Upper lobe of right lung (tissue), 1 donor: Measurements from ENCODE around the gene CDHR1. TPM values are rescaled to one million over a fixed set of nuclear protein-coding genes. Genes with fewer than 3 reads are reported as not detected.
A peak's percentile ranks its signal among the peaks of the same experiment; 100 is the strongest.

Experiments used
- ATAC-seq: fragments of 200-7000 bp; cut with Tn5 transposase; one replicate; pipeline ENCODE4 v1.9.1; 2020; ENCODE audit warnings: mild to moderate bottlenecking, moderate library complexity
- DNase-seq: peaks from one replicate; pipeline ENCODE4 v3.0.0-alpha.2; 2020
- H3K27ac ChIP-seq: fragments of 200-600 bp; one replicate; pipeline ENCODE4 v1.8.0; 2022
- H3K27me3 ChIP-seq: fragments of 200-600 bp; one replicate; pipeline ENCODE4 v1.8.0; 2022; ENCODE audit warnings: mild to moderate bottlenecking
- H3K36me3 ChIP-seq: fragments of 200-600 bp; one replicate; pipeline ENCODE4 v1.8.0; 2022
- H3K4me1 ChIP-seq: fragments of 200-600 bp; one replicate; pipeline ENCODE4 v1.8.0; 2022
- H3K4me3 ChIP-seq: fragments of 200-600 bp; one replicate; pipeline ENCODE4 v1.8.0; 2022; ENCODE audit warnings: mild to moderate bottlenecking
- H3K9me3 ChIP-seq: fragments of 200-600 bp; one replicate; pipeline ENCODE4 v1.8.0; 2022
- intact Hi-C: fragments of 100-400 bp; cut with DNase I; formaldehyde crosslinking; loops from one replicate; pipeline ENCODE4 v1.11.0; 2022
- total RNA-seq: library from RNA; stranded (reverse); fragmentation: NEBNext Ultra II Directional; extraction: Animal tissue kit (Norgen Biotek cat#: 25700); gene quantifications from one replicate; pipeline ENCODE4 v1.2.1, GENCODE V29; 2021
- TF ChIP-seq, protein P1 (sequence below): fragments of 200-600 bp; IDR thresholded peaks from one replicate; pipeline ENCODE4 v1.8.0; 2022; ENCODE audit warnings: antibody characterized with exemption
- donor health status: DM: no; HTN: yes; CAD: no; lungs with severe emphysema.

The CDHR1 gene
- total RNA-seq, 1 donor from 2014 or later, result 0.35 TPM

DNA sequence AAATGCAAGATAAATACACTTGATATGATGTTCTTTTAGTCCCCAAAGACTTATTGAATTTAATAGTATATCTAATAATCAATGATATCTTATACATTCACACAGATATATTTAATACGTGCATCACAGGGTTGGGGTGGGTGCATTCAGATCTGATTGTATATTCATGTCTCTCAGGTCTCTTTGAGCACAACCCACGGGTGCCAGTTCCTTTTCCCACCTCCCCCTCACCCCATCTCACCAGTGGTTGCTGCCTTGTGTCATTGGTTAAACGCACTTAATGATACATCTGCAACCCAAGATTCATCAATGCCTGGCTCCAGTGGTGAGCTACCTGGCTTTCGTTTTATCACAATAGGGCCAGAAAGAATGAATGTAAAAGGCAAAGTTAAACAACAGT is 40.8 kb downstream of the CDHR1 start:
- TF ChIP-seq, protein P1, sequence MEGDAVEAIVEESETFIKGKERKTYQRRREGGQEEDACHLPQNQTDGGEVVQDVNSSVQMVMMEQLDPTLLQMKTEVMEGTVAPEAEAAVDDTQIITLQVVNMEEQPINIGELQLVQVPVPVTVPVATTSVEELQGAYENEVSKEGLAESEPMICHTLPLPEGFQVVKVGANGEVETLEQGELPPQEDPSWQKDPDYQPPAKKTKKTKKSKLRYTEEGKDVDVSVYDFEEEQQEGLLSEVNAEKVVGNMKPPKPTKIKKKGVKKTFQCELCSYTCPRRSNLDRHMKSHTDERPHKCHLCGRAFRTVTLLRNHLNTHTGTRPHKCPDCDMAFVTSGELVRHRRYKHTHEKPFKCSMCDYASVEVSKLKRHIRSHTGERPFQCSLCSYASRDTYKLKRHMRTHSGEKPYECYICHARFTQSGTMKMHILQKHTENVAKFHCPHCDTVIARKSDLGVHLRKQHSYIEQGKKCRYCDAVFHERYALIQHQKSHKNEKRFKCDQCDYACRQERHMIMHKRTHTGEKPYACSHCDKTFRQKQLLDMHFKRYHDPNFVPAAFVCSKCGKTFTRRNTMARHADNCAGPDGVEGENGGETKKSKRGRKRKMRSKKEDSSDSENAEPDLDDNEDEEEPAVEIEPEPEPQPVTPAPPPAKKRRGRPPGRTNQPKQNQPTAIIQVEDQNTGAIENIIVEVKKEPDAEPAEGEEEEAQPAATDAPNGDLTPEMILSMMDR, result no peak
- intact Hi-C loops, result no loop called here
- Histone ChIP-seq H3K4me3 (no peak overlapping the region), H3K4me1 (no peaks in the 10 kb centered on the region), H3K27ac (no peak overlapping the region), H3K27me3 (no peaks in the 10 kb centered on the region), H3K36me3 (no peaks in the 10 kb centered on the region), H3K9me3 (no peaks in the 10 kb centered on the region)
- DNase-seq, result no peak
- ATAC-seq, result no peak

DNA sequence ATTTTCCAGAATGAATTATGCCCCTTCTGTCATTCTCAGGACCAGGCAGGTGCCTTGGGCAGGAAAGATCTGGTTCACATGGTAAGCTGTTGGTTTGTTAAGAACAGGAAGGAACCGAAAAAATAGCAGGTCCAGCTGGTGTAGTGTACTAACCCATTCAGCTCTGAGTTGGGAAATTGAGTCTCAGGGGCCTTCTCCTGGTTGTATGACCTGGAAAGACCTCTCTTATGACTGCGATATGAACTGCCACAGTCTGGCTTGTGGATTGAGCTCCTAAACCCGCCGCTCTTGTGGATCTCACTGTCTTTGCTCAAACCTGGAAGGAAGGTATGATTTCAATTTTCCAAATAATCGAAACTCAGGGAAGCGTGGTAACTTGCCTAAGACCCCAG is 42.5 kb downstream of the CDHR1 start:
- intact Hi-C loops, result no loop called here
- ATAC-seq (no peak), DNase-seq (no peak)
- Histone ChIP-seq H3K4me1 (no peaks in the 10 kb centered on the region), H3K4me3 (no peak overlapping the region), H3K27me3 (no peaks in the 10 kb centered on the region), H3K9me3 (no peaks in the 10 kb centered on the region), H3K27ac (no peak overlapping the region), H3K36me3 (no peaks in the 10 kb centered on the region)
- TF ChIP-seq, protein P1, result no peak

DNA sequence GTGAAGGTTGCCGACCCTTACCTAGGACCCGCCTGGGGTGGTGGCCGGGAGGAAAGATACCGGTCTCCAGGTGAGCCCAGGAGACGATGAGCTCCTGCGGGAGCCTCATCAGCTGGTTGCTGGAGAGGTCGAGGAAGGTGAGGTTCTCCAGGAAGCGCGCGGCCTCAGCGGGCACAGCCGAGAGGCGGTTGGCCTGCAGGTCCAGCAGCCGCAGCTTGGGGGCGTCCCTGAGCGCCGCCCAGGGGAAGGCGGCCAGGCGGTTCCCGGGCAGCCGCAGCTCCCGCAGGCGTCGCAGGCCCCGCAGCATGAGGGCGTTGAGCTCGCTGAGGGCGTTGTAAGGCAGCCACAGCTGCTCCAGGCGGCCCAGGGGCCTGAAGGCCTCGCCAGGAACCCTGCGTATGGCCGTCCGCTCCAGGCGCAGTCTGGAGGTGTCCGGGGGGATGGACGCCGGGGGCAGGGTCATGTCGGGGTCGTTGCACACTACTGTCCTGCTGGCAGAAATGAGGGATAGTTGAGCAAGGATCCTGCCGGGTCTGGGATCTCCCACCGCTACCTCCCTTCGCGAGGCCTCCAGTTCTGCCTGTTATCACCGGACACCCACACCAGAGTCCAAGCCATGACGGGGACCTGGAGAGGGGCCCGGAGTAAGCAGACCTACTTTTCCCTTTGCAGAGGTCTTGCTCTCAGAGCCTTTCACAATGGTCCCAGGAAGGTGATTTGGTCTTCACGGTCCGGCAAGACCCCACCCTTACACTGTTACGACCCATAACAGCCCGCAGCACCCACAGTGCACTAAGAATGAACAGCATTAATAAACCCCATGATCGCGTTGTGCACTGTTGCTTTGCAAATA is 43.1 kb downstream of the CDHR1 start:
- H3K27ac ChIP-seq, result no peak overlapping the region
- no peak for DNase-seq

DNA sequence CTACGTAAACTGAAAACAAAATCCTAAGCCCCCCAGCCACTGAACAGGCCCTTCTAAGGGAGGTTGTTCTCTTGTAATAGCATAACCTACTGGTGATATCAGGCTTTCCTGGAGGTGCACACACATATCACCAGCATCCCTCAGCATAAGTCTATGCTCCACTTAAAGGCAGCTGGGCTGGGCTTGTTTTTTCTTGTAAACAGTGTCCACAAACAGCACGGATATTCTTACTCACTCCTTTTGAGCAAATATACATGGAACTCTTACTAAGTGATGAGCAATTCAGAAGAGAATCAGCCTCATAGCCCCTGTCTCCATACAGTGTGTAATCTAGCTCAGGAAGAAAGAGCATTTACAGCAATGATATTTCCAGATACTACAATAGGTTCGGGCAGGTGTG is 44.6 kb downstream of the CDHR1 start:
- Histone ChIP-seq H3K36me3 (no peaks in the 10 kb centered on the region), H3K27ac (no peak overlapping the region), H3K4me3 (no peak overlapping the region), H3K27me3 (no peaks in the 10 kb centered on the region), H3K9me3 (no peaks in the 10 kb centered on the region), H3K4me1 (no peaks in the 10 kb centered on the region)
- ATAC-seq (no peak), DNase-seq (no peak)
- TF ChIP-seq, protein P1, result no peak
- intact Hi-C loops, result no loop called here

More for the DNA sequence above, 43.1 kb downstream of the CDHR1 start:
- Histone ChIP-seq H3K36me3 (no peaks in the 10 kb centered on the region), H3K4me1 (no peaks in the 10 kb centered on the region), H3K4me3 (no peak overlapping the region), H3K27me3 (no peaks in the 10 kb centered on the region), H3K9me3 (no peaks in the 10 kb centered on the region)
- ATAC-seq, result peak; percentile 13
- TF ChIP-seq, protein P1, result no peak
- intact Hi-C loops, result no loop called here

DNA sequence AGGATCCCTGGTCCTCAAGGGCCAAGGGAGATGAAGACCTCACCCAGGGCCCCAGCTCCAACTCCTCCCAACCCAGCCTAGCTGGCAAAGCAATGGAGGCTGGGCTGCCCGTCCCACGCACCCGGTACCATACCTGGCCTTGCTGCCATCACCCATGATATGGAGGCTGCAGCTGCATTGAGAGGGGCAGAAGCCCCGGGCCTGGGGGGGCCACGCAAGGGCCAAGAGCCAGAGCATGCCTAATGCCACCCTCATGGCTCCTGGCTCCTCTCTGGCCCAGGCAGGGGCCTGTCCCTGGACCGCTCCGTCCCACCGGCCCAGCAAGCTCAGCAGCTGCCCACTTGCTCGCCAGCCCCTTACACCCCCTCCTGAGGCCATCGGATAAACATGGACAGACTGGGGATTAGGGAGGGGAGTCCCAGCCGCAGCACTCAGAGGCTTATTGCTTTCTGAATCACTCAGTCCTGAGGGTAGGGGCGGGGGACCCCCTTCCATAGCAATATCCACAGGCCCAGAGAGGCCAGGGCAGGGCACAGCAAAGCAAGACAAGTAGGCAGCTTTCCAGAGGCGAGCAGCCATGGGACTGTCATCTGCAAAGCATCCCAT is 47.0 kb downstream of the CDHR1 start, which contains the start of gene LRIT1:
Gene LRIT1, minus strand, starts transcription at position 362 of the 606 bp plus-strand sequence. Its CDS starts 107 bp downstream, at position 255.
- H3K27ac ChIP-seq, result no peak within 1 kb of the TSS
- intact Hi-C loops, result no loop called here
- ATAC-seq, result no peak
- H3K9me3 ChIP-seq, result no peaks in the 10 kb centered on the region
- no peaks in the 10 kb centered on the region for H3K4me1 ChIP-seq
- TF ChIP-seq, protein P1, result no peak
- H3K27me3 ChIP-seq, result no peaks in the 10 kb centered on the region
- H3K4me3 ChIP-seq, result no peak within 1 kb of the TSS
- no peaks in the 10 kb centered on the region for H3K36me3 ChIP-seq
- DNase-seq, result no peak
